GM18858 (cell line): ENCODE data around the gene TNS4.

Source experiments
- ATAC-seq: cut with Tn5 transposase; IDR thresholded peaks from one replicate; pipeline ENCODE4 v1.9.1; 2021; ENCODE audit not compliant: unreplicated experiment

Gene TNS4

DNA sequence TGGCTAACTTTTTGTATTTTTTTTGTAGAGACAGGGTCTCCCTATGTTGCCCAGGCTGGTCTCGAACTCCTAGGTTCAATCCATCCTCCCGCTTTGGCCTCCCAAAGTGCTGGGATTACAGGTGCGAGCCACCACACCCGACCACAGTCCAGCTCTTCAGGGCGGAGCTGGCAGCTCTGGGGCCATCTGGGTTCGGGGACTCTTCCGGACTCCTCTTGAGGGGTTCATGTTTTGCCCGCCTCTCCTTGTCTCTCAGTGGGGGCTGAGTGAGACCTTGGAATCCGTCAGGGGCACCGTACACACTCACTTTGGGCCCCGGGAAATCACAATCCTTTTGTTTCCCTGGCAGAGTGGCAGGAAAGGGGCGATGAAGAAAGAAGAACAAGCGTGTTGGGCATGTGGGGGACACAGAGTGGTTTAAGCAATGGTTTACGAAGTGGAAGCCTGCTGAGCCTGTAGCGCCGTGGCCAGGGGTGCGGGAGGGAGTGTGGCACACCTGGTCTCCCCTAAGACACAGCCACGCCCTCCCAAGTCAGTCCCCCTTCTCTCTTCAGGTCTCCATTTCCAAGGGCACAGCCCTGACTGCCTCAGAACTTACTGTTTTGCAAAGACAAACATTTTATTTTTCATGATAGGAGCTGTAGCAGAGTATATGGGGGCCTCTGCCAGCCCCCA, 26.1 kb downstream of the TNS4 start:
- no peak for ATAC-seq

DNA sequence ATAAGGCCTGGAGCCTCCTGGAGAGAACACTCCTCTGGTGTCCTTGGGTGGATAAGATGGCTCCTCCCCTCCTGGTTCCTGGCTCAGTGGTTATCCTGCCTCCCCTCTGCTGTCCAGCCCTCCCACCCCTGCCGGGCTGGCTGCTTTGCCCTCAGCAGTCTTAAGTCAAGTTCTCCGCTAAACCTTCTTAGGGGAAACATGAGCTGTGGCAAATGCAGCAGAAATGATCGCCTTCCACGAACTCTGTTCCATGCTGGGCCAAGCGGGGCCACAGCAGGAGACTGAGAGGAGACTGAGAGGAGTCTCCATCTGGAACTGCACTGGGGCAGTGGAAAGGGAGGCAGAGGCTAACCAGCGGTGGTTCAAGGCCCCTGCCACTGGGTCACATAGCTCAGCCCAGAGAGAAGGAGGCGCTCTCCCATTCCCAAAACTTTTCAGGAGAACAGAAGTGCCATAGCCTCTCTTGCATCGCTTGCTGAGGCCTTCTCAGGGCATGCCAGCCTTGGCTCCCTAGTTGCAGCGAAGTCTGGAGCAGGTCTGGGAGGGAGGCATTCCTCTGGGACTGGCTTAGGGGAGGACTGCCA, 26.9 kb downstream of the TNS4 start:
- no peak for ATAC-seq

DNA sequence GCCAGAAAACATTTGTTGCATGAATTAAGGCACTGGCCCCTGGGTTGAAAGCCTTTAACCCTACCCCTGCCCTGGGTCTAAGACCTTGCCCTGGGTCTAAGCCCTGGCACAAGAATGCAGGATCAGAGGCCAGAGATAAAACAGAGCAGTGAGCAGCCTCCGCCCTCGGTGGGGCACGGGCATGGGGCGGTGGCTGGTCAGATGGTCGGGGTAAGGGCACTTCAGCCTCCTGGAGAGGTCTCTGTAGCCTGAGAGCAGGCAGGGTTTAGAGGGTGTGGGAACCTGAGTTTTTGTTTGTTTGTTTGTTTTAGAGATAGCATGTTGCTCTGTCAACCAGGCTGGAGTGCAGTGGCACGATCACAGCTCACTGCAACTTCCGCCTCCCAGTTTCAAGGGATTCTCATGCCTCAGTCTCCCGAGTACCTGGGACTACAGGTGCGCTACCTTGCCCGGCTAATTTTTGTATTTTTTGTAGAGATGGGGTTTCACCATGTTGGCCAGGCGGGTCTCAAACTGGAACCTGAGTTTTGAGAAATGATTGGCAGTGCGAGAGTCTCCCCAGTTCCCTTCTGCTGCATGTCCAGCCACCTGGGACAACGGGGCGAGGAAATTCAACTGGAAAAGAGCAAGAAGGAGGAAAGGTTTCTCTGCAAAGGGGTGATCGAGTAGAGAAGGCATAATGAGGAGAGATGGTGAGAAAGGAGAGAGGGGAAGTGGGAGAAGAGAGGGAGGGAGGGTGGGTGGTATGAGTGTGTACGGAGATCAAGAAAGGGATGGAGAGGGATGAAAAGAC, 27.7 kb downstream of the TNS4 start:
- no peak for ATAC-seq

DNA sequence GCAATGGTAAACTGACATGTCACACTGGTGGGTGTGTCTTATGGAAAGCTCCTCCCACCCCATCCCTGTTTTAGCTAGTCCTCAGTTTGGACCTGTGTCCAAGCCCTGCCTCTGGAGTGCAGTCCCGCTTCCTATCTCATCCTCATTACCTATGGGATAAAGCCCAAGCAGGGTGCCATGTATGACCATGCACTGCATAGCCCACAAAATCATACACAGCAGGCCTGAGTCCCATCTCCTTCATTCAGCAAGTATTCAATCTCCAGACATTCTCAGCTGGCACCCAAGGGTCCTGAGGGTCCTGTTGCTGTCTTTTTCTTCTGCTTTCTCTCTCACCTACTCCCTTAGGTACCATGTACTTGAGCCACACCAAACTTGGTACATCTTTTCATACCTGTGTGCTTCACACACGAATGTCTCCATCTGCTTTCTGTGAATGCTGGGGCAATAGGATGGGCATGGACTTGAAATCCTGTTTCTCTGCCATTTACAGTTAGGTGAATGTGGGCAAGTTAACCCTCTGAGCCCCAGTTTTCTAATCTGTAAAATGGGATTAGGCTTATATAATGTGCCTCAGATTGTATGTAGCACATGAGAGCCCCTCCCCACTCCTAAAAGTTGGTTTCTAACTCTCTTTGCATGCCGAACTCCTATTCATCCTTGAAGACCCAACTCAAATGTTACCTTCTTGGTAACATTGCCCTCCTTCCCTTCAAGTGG, 28.5 kb downstream of the TNS4 start:
- no peak for ATAC-seq

DNA sequence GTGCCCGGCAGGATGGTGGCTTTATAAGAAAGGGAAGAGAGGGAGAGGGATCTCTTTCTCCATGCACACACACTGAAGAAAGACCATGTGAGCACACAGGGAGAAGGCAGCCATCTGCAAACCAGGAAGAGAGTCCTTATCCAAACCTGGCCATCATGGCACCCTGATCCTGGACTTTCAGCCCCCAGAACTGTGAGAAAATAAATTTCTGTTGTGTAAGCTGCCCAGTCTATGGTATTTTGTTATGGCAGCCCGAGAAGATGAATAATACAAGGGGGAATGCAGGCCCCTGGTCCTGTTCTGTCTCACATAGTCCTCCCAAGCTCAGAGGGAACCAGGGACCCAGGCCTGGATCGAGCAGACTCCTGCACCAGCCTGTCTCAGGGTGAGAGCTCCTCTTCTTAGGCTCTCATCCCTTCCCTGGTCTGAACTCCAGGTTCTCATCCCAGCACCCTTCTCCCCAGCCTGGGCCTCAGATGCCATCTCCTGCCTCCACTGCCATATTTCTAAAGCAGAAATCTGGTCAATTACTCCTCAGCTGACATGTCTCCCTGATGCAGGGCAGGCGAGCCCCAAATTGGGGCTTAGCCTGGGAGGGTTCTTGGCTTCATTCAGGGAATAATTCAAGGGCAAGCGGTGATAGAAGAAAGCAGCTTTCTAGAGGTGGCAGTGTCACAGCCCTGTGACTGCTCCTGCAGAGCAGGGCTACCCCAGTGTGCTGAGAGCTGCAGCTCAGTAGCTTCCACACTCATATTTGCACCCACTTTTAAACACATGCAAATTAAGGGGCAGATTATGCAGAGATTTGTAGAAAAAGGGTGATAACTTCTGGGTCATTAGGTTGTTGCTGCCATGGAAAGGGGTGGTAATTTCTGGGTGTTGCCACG, 29.3 kb downstream of the TNS4 start:
- ATAC-seq = no peak

DNA sequence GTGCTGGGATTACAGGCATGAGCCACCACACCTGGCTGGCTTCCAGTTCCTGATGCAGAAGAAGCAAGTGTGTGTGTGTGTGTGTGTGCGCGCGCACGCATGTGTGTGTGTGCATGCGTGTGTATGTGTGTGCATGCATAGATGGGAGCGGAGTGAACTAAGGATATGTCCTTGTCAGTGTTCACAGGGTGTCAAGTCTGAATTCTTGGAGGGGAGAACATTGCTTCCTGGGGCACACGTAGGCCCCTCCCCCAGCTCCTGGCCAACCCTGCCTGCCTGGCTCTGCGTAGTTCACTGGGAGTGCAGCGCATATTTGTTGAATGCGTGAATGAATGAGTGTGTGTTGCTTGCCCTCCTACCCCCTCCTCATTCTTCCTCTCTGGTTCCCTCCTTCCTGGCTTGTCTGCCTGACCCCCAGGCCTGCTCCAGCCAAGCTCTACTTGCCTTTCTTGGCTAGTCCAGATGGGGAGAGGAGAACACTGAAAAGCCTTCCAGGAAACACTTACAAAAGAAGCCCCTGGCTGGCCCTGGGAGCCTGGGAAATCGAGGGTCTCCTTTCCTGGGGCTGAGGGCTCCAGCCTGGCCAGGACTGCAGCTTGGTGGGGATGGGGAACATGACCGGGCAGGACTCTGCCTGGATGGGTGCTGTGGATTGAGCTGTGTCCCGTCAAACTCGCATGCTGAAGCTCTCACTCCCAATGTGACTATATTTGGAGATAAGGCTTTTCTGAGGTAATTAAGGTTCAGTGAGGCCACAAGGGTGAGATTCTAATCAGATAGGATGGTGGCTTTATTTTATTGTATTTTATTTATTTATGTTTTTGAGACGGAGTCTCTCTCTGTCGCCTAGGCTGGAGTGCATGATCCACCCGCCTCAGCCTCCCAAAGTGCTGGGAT, 30.2 kb downstream of the TNS4 start:
- no peak for ATAC-seq

DNA sequence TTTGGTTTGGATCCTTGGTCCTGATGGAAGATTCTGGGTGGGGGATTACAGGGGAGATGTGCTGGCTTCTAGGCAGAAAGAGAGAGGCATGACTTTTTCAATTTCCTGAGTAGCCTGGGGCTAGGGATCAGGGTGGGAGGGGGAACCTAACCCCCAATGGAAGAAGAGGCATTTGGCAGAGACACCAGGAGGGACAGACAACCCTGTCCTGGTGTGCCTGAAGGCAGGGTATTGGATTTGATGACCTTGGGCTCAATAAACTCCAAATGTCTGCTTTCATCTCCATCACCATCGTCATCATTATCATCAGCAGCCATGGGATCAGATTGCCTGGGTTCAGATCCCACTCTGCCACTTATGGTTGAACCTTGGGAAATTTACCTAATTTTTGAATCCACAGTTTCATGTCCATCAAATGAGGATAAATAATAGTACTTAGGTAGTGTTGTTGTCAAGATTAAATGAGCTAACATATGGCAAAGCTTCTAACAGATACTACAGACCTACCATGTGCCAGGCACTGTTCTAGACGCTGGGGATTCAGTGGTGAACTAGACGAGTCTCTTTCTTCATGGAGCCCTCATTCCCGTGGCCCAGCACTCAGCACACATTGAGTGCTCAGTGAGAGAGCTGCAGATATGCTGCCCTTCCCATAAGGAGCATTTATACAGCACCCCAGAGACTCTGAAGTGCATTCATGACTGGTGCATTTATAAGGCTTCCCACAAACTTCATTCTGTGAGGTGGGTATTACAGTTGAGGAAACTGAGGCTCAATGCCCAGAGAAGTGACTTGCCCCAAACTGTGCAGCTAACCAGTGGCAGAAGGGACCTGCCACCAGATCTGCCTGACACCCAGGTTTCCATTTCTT, 31.4 kb downstream of the TNS4 start:
- no peak for ATAC-seq

DNA sequence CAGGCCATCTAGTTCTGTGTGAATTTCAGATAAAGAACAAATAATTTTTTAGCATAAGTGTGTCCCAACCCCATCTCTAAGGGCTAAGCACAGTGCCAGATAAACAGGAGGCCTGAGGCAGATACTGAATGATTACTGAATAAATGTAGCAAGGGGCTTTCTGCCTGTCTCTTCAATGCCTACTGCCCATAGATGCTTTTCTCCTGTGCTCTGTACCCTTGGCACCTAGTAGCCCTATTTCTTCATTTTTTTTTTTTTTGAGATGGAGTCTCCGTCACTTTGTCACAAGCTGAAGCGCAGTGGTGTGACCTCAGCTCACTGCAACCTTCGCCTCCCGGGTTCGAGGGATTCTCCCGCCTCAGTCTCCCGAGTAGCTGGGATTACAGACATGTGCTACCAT, 32.9 kb downstream of the TNS4 start:
- ATAC-seq = no peak

DNA sequence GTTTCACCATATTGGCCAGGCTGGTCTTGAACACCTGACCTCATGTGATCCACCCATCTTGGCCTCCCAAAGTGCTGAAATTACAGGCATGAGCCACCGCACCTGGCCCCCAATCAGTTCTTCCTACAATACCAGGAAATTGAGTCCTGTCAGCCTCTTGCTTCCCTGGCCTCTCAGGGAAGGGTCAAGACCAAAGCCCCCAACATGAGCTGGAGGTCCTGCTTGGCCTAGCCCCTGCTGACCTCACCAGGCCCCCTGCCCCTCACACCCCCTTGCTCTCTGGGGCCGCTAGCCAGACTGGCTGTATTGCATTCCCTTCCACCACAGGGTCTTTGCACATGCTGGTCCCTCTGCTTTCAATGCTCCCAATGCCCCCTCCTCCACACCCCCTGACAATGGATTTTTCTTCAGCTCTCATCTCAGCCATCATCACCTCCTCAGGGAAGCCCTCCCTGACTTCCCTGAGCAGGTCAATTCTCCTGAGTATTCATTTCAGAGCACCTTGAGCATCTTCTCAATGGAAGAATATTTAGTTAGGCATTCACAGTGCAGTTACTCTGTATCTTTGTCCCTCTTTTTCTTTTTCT, 34.0 kb downstream of the TNS4 start:
- no peak for ATAC-seq

DNA sequence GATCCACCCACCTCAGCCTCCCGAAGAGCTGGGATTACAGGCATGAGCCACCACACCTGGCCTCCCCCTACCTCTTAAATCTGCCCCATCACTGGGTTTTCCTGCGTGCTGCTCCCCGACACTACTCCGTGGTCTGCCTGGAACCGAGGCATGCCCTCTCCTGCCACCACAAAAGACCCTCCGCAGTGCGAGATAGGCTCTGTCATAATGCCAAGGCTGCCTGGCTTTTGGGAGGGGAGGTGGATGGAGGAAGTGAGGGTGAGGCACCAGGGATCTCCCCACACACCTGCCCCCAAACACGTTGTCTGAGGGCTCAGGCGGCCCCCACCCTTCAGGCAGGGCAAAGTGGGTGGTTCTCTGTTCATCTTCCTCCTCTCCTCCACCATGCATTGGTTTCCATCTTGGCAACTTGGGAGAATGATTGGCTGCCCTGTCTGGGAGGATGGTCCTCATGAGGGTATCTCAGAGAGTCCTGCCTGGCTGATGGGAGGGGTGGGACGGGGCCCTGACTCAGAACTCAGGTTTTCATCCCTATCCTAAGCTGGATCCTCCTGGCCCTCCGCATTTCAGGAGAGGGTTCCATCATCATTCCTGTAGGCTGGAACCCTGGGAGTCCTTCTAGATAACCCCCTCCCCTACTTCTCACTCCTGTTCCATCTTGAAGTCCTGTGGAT, 35.0 kb downstream of the TNS4 start:
- no peak for ATAC-seq

DNA sequence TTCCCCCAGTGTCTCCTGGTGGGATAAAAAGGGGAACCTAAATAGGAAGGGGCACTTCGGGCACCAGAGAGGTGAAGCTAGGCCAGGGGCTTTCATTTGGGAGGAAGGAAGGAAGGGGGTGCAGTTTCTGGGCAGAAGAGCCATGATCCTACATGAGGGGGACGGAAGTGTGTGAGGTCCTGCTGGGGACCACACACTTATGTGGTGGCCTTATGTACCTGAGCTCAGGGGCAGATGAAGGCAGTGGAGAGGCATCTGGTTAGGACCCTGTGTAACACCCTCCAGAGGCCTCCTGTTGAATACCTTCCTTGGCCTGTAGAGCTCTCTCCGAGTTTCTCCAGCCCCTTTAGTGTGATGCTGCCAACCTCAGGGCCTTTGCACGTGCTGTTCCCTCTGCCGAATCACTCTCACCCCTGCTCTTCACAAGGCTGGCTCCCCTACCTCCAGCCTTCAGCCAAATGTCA, 37.0 kb downstream of the TNS4 start:
- no peak for ATAC-seq

DNA sequence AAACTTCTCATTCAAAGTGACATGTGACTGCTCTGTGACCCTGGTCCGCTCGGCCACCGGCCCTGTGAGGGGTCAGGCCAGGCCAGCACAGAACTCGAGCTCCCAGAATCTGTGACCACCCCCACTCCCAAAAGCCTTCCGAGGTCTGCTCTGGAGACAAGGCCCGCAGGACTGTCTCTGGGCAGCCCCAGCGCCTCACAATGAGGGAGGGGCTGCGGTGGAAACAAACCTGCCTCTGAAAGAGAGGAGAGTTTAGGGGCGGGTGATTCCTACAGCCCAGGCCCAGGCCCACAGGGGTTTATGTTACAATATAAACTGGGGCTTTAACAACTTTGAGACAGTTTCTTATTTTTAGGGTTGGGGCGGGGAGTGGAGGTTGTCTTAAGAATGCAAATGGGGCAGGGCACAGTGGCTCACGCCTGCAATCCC, 38.3 kb downstream of the TNS4 start:
- no peak for ATAC-seq

DNA sequence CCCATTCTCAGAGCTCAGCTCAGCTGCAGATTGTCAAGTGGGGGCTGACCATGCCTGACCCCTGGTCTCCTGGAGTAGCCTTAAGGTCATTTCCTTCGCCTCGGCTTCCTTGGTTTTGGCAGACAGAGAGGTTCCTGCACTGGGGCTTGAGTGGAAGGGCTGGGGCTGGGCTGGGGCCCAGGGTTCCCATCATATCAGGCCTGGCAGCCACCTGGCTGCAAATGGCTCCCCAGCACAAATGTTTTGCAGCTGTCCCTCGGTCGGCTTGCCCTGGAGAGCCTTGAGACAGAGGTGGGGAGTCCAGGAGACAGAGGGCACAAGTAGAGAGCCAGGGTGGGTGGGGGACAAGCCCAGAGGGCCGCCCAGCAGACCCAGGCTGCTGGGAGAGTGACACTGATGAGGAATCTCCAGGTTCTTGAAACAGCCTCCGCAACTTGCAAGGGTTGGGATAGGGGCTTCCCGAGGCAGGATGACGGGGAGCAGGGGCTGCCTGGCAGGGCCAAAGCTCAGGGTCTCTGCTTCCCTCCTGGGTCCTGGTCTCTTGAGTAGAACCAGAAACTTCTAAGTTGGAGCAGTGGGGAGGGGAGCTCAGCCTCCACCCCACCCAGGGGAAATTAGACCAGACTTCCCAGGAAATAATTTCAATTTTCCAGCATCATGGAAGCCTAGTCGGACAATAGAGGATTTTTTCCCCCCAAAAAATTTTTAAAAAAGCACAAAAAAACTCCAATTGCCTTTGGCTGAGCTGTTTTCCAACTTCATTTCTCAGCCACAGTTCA, 38.9 kb downstream of the TNS4 start:
- ATAC-seq = no peak

DNA sequence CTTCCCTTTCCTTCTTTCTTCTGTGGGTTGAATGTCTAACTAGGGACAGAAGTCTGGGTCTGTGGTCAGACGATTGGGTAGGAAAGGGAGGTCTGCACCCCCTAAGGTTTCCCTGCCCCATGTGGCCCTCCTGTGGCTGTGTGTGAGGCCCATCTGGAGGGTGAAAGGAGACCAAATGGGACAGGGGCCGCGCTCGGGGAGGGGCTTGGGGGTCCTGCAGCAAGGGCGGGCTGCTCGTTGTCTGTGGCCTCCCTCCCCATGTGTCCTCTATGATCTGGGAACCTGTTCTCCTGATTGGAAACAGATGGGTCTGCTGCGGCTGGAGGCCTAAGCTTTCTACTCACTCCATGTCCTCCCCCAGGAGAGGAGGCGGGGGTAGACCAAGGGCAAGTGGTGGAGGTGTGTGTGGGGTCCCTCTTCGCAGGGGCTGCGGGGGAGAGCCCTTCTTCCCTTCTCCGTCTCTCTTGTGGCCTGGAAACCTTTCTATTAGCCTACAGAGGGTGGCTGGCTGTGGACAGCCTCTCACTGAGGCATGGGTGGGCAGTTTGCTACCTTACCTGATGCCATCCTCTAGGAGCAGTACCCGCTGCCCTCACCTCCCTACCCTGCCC, 39.6 kb downstream of the TNS4 start:
- ATAC-seq = no peak

DNA sequence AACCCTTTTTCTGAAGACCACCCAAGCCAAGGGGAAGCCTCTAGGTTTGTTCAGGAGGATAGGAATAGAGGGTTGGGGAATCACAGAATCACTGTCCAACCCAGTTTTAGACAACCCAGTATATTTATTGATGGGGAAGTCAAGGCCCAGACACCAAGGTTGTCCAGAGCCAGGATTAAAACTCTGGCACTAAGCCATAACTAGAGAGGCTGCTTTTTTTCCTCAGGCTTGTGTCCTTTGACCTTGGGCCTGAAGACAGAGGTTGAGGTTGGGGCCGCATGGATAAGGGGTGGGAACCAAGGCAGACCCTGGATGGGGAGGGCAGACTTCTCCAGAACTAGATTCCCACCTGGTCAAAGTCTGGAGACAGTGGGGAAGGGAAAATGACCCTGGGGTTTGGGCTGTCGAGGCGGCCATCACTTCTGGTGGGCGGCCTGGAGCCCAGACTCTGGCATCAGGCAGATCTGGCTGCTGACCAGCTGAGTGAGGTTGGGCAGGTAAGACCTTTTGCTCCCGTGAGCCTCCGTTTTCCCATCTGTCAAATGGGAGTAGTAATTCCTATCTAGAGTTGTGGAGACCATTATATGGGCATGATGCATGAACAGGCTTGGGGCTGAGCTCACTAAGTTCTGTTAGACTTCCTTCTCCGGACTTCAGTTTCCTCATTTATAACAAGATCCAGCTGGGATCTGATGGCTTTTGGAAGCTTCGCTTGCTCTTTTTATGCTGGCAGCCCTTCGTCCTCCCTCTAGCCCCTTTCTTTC, 40.3 kb downstream of the TNS4 start:
- no peak for ATAC-seq

DNA sequence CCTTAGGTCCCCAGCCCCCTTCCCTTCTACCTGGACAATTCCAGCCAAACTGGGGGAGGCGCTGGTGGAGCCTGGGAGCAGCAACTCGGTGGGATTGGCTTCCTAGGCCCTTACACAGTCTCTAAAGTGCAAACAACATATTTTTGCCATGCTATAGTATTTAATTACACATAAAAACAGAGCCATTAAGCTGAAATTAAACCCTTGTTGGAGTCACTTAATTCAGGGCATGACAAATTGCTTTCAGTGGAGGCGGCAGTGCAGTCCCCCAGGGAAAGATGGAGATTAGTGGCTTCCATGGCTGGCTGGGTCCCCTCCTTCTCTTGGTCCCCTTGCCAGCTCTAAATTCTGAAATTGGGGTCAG, 40.8 kb downstream of the TNS4 start:
- no peak for ATAC-seq
